HG02884 (cell line): ENCODE results near the gene ZNF385B.

ENCODE experiments used
- ATAC-seq: cut with Tn5 transposase; IDR thresholded peaks from one replicate; pipeline ENCODE4 v1.9.1; 2021; ENCODE audit warnings: mild to moderate bottlenecking, moderate library complexity; ENCODE audit not compliant: unreplicated experiment

ZNF385B gene

GRCh38 chr2:179691235-179691634 is 170.2 kb downstream of the ZNF385B start:
- no peak for ATAC-seq

- no peak for ATAC-seq
Measured at GRCh38 chr2:179686718-179687342, 174.6 kb downstream of the ZNF385B start.

DNA sequence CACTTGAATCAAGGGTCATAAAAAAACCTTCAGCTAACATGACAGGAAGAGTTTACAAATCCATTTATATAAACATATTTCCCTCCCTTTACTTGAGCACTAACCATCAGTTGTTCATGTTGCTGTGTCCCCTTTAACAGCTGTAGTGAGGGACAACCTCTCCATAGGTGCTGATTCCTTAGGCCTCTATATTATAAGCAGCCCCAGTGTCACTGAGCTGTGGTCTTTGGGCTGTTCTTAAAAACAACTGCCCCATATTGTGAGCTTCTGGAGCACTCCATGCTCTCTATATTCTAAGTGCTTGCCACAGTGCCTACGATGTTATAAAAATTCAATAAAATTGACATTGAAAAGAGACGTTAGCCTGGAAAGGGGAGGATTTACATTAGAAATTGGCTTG is 175.3 kb downstream of the ZNF385B start:
- no peak for ATAC-seq

DNA sequence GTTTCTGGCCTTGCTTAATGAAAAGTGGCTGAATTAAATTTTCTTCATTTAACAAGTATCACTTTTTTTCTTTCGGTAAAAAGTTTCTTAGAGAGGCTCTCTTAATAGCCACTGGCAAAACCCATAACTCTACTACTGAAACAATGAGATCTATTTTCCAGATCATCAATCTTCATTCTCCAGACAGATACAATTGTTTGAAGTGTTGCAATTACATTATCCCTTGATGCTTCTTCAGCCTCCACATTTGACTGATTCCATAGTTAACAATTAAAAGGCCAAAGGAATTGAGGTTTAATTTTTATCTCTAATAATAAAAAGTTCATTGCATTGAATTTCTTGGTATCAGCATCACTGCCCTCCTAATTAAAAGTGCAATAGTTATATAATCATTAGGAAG is 176.3 kb downstream of the ZNF385B start:
- ATAC-seq: no peak

- ATAC-seq: no peak
Measured at GRCh38 chr2:179682756-179683155, 178.7 kb downstream of the ZNF385B start.

DNA sequence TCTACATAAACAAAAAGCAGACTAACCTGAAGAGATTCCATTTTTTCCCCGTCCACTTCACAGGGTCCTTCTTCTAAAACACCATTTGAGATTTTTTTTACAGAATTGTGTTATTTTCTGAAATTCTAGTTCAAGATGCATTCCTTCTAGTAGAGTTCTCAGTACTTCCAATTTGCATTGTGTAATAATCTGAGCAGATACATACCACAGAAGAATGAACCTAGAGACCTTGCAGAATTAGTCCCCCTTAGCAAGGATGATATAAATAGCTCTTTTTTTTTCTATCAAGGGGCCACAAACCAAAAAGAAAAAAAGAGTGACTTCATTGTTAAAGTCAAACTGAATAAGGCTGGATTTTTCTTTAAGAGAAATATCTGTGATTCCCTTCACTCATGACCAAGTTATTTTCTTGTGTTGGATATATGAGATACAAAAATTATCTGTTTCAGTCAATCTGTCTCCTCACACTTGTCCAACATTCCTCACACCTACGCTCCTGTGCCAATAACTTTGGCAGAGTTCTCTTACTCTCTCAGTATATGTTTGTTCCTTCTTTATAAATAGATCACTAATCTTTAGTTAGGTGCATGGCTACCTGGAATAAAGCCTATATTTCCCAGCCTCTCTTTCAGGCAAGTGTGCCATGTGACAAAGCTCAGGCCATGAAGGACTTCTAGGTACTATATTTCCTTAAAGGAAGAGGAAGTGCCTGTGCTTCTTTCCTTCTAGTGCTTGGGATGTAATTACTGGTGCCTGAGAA is 183.5 kb downstream of the ZNF385B start:
- ATAC-seq: no peak

- no peak for ATAC-seq
Measured at GRCh38 chr2:179677077-179677688, 184.2 kb downstream of the ZNF385B start.

DNA sequence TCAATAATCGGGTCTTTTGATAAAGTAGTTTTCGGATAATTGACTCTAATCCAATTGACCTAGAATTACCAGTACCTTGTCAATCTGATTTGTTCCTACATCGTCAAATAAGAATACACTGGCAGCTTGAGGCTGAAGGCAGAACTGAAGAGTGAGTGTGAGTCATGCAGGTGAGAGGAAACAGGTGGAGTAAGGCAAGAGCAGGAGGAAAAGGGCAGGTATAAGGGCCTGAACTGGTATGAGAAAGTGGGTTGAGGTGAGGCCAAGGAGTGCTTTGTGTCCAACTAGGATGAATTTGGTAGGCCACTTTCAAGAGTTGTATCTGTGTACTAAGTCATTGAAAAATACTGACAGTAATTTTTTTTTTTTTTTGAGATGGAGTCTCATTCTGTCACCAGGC is 186.0 kb downstream of the ZNF385B start:
- no peak for ATAC-seq

DNA sequence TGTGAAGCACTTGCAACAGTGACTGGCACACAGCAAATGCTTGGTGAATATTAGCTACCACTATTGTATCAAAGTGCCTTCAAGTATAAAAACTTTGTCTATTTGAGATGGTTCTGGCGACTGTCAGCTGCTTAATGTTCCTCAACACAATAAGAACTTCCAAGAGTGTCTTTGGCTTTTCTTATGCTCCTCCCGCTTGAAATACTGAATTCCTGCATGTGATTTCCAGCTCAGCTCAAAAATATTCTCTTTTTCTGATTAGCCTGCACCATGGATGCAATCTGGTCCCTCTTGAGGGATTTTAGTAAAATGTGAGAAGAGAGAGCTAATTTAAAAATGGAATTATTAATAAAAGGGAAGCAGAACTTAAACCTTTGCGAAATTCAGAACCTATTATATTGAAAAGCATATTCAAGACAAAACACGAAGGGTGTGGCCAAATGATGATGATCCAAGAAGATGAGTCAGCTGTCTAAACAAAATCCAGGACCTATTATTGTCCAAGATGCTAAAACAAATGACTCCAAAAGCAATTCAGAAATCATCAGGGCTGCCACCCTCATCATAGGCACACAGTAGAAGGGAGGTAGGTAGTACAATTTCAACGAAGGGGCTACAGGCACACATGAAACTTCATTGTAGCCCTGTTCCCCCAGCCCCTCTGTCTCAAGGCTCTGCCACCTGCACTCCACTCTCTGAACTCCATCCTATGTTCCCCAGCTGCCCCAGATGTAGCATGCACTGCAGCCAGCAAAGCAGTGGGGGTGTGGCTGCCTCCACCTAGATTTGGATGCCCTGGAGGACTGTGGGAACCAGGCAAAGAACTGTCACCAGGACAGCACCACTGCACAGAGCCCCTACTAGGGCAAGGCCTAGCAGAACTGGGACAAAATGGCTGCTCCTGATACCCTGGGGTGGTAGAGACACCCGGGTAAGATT is 190.1 kb downstream of the ZNF385B start:
- ATAC-seq: no peak

DNA sequence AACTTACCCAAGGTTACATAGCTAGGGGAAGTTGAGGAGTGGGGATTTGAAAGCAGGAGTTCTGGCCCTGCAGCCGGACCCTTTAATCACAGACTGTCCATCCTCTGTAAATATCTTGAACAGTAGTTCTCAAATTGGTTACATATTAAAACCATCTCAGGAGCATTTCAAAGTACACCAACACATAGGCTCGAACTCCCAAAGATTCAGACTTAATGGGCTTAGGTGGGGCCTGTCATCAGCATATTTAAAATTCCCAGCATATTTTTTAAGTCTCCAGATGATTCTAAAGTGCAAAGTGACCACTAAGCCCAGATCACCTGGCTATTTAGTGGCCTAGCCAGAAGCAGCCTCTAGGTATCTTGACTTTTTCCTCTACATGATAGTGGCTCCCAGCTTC is 192.2 kb downstream of the ZNF385B start:
- ATAC-seq: no peak

GRCh38 chr2:179664972-179665812 is 196.2 kb downstream of the ZNF385B start:
- no peak for ATAC-seq

GRCh38 chr2:179661986-179662385 is 199.4 kb downstream of the ZNF385B start:
- ATAC-seq: no peak

DNA sequence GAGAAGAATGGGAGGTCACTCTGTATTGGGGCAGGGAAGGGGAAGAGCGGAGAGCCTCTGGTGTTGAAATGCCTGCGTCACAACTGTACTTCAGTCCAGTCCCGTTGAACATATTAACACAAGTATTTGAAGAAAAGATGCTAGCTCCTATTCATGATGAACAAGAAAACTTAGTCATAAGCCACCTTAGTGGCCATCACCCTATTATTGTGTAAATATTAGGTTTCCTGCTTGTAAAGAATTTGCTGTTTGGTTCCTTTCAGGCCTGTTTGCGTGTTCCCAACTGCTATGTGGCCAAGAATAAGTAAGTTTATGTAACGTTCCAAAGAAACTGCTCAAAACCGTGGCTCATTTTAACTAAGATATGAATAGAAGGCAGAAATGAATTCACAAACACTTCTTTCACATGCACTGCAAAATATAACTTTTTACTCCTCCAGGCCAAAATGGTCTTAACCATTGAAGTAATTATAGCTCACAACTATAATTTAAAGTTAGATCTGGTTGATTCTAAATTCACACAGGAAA is 204.3 kb downstream of the ZNF385B start:
- ATAC-seq: no peak

GRCh38 chr2:179655627-179656026 is 205.8 kb downstream of the ZNF385B start:
- ATAC-seq: no peak

DNA sequence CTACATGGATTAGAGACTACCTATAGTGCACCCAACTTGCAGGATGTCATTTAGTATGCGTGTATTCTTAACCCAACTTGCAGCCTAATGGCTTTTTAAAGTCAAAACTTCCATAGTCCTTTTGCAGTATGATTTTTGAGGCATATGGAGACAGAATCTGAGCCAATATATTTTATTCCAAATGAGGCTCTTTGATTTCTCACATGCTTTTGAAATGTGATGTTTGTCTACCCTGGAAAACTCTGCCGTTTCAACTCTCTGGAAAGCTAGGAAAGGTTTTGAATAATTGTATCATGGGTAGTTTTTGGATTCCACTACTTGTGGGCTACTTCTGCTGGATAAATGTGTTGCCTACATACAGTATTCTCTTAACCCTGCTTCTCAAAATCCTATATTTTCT is 206.6 kb downstream of the ZNF385B start:
- ATAC-seq: no peak

DNA sequence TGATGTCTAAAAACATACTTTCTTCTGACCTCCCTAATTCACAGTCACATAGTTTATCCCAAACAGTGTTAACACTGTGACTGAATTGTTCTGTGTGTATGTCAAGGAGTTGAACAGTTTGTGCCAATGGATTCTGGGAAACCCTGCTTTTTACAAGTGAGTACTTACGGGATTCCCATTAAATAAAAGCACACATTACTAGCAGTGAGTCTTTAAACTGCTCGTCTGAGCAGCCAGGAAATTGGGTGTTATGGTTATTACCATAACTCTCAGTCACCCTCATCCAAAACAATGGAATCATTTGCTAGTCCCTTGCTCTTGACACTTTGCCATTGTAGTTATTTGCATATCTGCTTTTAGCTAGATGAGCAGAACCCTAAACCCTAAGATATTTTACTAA is 209.1 kb downstream of the ZNF385B start:
- no peak for ATAC-seq

DNA sequence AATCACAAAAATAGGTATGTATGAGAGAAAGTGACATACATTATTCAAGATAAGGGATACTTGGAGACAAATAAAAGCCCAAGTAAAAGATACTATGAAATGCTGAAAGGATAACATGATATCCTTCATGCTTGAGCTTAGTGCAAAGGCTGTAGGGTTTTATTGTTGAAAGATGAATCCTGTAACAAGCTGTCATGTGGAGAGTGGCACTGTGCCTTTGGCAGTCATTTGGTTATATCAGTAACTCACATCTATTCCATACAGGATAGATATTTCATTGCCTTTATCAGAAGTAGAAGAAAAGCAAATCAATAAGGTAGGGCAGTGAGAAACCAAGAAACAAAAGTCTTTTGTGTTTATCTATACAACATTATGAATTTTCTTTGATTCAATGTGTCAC is 211.0 kb downstream of the ZNF385B start:
- ATAC-seq: no peak

GRCh38 chr2:179646862-179647587 is 214.4 kb downstream of the ZNF385B start:
- ATAC-seq: no peak

DNA sequence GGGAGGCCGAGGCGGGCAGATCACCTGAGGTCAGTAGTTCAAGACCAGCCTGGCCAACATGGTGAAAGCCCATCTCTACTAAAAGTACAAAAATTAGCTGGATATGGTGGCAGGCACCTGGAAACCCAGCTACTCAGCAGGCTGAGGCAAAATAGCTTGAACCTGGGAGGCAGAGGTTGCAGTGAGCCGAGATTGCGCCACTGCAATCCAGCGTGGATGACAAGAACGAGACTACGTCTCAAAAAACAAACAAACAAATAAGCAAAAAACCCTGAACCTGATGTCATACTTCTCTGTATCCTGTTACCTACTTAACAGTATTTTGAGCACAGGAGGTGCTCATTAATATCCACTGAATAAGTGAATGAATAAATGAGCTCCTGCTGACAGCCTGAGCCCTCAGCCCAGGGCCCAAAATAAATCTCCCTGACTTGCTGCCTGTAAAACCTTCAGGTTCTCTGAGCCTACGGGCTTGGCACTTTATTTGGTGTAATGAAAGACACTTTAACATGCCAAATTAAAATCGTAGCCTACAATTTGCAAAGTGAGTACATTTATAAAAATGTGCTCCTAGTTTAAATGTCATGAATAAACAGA is 215.1 kb downstream of the ZNF385B start:
- no peak for ATAC-seq
